HepG2 (cell line): ENCODE measurements around the gene NKX1-1. TPM values are rescaled to one million over a fixed set of nuclear protein-coding genes. Genes with fewer than 3 reads are reported as not detected.

Experiments
- FOXA1 ChIP-seq, 2 experiments: fragments of 450-650 bp in 1 of 2; sonication (generic) in 1 of 2; formaldehyde crosslinking in 1 of 2; IDR thresholded peaks; 2 replicates each; pipeline versions ENCODE4 v1.4.0 to v1.6.1; 2016 to 2020; ENCODE audit warnings: missing genetic modification reagents in 1 of 2
- FOXP4 ChIP-seq: sonication (generic); formaldehyde crosslinking; IDR thresholded peaks from 2 replicates; pipeline ENCODE4 v1.4.0; 2020; ENCODE audit warnings: missing genetic modification reagents
- HES4 ChIP-seq: sonication (generic); formaldehyde crosslinking; IDR thresholded peaks from 2 replicates; pipeline ENCODE4 v1.9.0; 2021; ENCODE audit warnings: mild to moderate bottlenecking, missing genetic modification reagents, borderline replicate concordance
- HMG20B ChIP-seq: conservative IDR thresholded peaks from 2 replicates; pipeline ENCODE4 v1.6.1; 2016; ENCODE audit warnings: missing genetic modification reagents, missing compliant biosample characterization
- HNRNPH1 ChIP-seq: fragments of 200-400 bp; formaldehyde crosslinking; optimal IDR thresholded peaks from 2 replicates; pipeline ENCODE3; 2017; ENCODE audit warnings: mild to moderate bottlenecking, low read depth, low read length
- HOXA7 ChIP-seq: sonication (generic); formaldehyde crosslinking; IDR thresholded peaks from 2 replicates; pipeline ENCODE4 v1.8.1; 2022; ENCODE audit warnings: mild to moderate bottlenecking, missing genetic modification reagents, moderate library complexity
- KMT2B ChIP-seq: IDR thresholded peaks from 2 replicates; pipeline ENCODE4 v1.6.1; 2016; ENCODE audit warnings: missing genetic modification reagents, missing compliant biosample characterization
- MAFF ChIP-seq: IDR thresholded peaks from 2 replicates; pipeline ENCODE4 v1.6.1; 2011; ENCODE audit warnings: low read depth, low read length, improper control_type of control experiment
- MXD3 ChIP-seq: IDR thresholded peaks from 2 replicates; pipeline ENCODE4 v1.6.1; 2016; ENCODE audit warnings: mild to moderate bottlenecking, missing biosample characterization, missing genetic modification reagents
- NR2F1 ChIP-seq, 2 experiments: fragments of 450-650 bp in 1 of 2; formaldehyde crosslinking in 1 of 2; IDR thresholded peaks; 2 replicates each; pipeline versions ENCODE4 v1.5.0 to v1.6.1; 2016 to 2020; ENCODE audit warnings: mild to moderate bottlenecking in 1 of 2, missing compliant biosample characterization in 1 of 2, missing genetic modification reagents in 1 of 2, moderate library complexity in 1 of 2
- PHF20 ChIP-seq: sonication (generic); formaldehyde crosslinking; IDR thresholded peaks from 2 replicates; pipeline ENCODE4 v1.5.0; 2020; ENCODE audit warnings: mild to moderate bottlenecking, missing genetic modification reagents
- REPIN1 ChIP-seq: sonication (generic); formaldehyde crosslinking; IDR thresholded peaks from 2 replicates; pipeline ENCODE4 v1.8.0; 2022; ENCODE audit warnings: missing genetic modification reagents, low read depth, mild to moderate bottlenecking, borderline replicate concordance
- SIN3B ChIP-seq: fragments of 150-350 bp; IDR thresholded peaks from 2 replicates; pipeline ENCODE4 v1.6.1; 2014; ENCODE audit warnings: low read length
- SP5 ChIP-seq: IDR thresholded peaks from 2 replicates; pipeline ENCODE4 v1.6.1; 2016; ENCODE audit warnings: low read depth, borderline replicate concordance
- ZBTB34 ChIP-seq: sonication (generic); formaldehyde crosslinking; IDR thresholded peaks from 2 replicates; pipeline ENCODE4 v1.8.0; 2022; ENCODE audit warnings: mild to moderate bottlenecking, missing genetic modification reagents
- ZNF121 ChIP-seq: sonication (generic); formaldehyde crosslinking; IDR thresholded peaks from 2 replicates; pipeline ENCODE4 v1.5.0; 2020; ENCODE audit warnings: mild to moderate bottlenecking, missing genetic modification reagents
- ZNF335 ChIP-seq: sonication (generic); formaldehyde crosslinking; IDR thresholded peaks from 2 replicates; pipeline ENCODE4 v1.4.0; 2020; ENCODE audit warnings: missing genetic modification reagents
- ZNF543 ChIP-seq: sonication (generic); formaldehyde crosslinking; IDR thresholded peaks from 2 replicates; pipeline ENCODE4 v1.4.0; 2020; ENCODE audit warnings: mild to moderate bottlenecking, missing genetic modification reagents
- ZNF567 ChIP-seq: sonication (generic); formaldehyde crosslinking; IDR thresholded peaks from 2 replicates; pipeline ENCODE4 v1.8.1; 2023; ENCODE audit warnings: mild to moderate bottlenecking, missing genetic modification reagents, borderline replicate concordance
- ZNF652 ChIP-seq: IDR thresholded peaks from 2 replicates; pipeline ENCODE4 v1.6.1; 2016; ENCODE audit warnings: low read depth, borderline replicate concordance
- ZNF766 ChIP-seq: sonication (generic); formaldehyde crosslinking; IDR thresholded peaks from 2 replicates; pipeline ENCODE4 v1.5.0; 2020; ENCODE audit warnings: missing genetic modification reagents, borderline replicate concordance
- ZNF879 ChIP-seq: sonication (generic); formaldehyde crosslinking; IDR thresholded peaks from 2 replicates; pipeline ENCODE4 v1.8.1; 2023; ENCODE audit warnings: missing genetic modification reagents
- ZSCAN25 ChIP-seq: sonication (generic); formaldehyde crosslinking; IDR thresholded peaks from 2 replicates; pipeline ENCODE4 v1.8.0; 2022; ENCODE audit warnings: mild to moderate bottlenecking, missing genetic modification reagents
- polyA plus RNA-seq, 8 experiments: library from polyadenylated mRNA; depleted of rRNA in 3 of 8; stranded (reverse) in 7 of 8; unstranded in 1 of 8; fragments of >200 nt; fragmentation: Illumina TruSeq in 4 of 8; extraction: Trizol in 4 of 8; gene quantifications; 2 replicates each; pipeline versions ENCODE4 v1.2.1 to v1.2.3, GENCODE V29; 2011 to 2016; ENCODE audit warnings: low read depth in 4 of 8, missing spikeins in 1 of 8, mixed read lengths in 1 of 8; ENCODE audit not compliant: insufficient read depth in 1 of 8
- total RNA-seq, 5 experiments: library from RNA; depleted of rRNA; stranded (reverse); fragments of >200 nt; fragmentation: Illumina TruSeq; extraction: Trizol; gene quantifications; 2 replicates each; pipeline ENCODE4 v1.2.3, GENCODE V29; 2016; ENCODE audit warnings: low read depth in 1 of 5
- TF ChIP-seq, protein P1 (sequence below): sonication (generic); formaldehyde crosslinking; IDR thresholded peaks from 2 replicates; pipeline ENCODE4 v1.4.0; 2020; ENCODE audit warnings: missing genetic modification reagents, borderline replicate concordance

NKX1-1 gene
- total and polyA plus RNA-seq, 2 of the 13 experiments (the other 11 are each of a cell fraction or from before 2014, with no cell fraction given) = not detected

- peak; percentile 100 for TF ChIP-seq ZNF543
- TF ChIP-seq HMG20B = peak; percentile 99
- TF ChIP-seq FOXA1 (IDR thresholded peaks at IDR 0.05) = no peak
- TF ChIP-seq FOXA1 (CRISPR knock-in tag; IDR thresholded peaks at IDR 0.05) = peak; percentile 90
- peak; percentile 71 for TF ChIP-seq ZNF652 (CRISPR knock-in tag)
- peak; percentile 100 for TF ChIP-seq REPIN1 (CRISPR knock-in tag)
- TF ChIP-seq NR2F1 (CRISPR knock-in tag; IDR thresholded peaks at IDR 0.05) = peak; percentile 23 to 90; a peak in 2 of 4 replicates
- TF ChIP-seq ZNF567 (CRISPR knock-in tag) = peak; percentile 99
- peak; percentile 100 for TF ChIP-seq HES4 (CRISPR knock-in tag)
- TF ChIP-seq ZNF121 (CRISPR knock-in tag) = peak; percentile 93
- no peak for TF ChIP-seq MAFF
- TF ChIP-seq KMT2B (CRISPR knock-in tag) = peak; percentile 99
- peak; percentile 96 for TF ChIP-seq ZBTB34 (CRISPR knock-in tag)
- TF ChIP-seq ZNF879 (CRISPR knock-in tag) = peak; percentile 100
- 0 out of 2 replicates have a peak, but pooled peaks have one; percentile 56 for TF ChIP-seq SIN3B
- TF ChIP-seq SP5 (CRISPR knock-in tag) = peak; percentile 89
- peak; percentile 100 for TF ChIP-seq MXD3
- TF ChIP-seq, protein P1, sequence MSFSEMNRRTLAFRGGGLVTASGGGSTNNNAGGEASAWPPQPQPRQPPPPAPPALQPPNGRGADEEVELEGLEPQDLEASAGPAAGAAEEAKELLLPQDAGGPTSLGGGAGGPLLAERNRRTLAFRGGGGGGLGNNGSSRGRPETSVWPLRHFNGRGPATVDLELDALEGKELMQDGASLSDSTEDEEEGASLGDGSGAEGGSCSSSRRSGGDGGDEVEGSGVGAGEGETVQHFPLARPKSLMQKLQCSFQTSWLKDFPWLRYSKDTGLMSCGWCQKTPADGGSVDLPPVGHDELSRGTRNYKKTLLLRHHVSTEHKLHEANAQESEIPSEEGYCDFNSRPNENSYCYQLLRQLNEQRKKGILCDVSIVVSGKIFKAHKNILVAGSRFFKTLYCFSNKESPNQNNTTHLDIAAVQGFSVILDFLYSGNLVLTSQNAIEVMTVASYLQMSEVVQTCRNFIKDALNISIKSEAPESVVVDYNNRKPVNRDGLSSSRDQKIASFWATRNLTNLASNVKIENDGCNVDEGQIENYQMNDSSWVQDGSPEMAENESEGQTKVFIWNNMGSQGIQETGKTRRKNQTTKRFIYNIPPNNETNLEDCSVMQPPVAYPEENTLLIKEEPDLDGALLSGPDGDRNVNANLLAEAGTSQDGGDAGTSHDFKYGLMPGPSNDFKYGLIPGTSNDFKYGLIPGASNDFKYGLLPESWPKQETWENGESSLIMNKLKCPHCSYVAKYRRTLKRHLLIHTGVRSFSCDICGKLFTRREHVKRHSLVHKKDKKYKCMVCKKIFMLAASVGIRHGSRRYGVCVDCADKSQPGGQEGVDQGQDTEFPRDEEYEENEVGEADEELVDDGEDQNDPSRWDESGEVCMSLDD (CRISPR knock-in tag) = peak; percentile 100
- TF ChIP-seq FOXP4 (CRISPR knock-in tag) = peak; percentile 93
- no peak for TF ChIP-seq HNRNPH1
- peak; percentile 100 for TF ChIP-seq HOXA7 (CRISPR knock-in tag)
- TF ChIP-seq ZNF335 (CRISPR knock-in tag) = peak; percentile 97
- TF ChIP-seq ZNF766 (CRISPR knock-in tag) = peak; percentile 100
- peak; percentile 91 for TF ChIP-seq PHF20
- TF ChIP-seq ZSCAN25 = peak; percentile 98
These were observed 4.5 kb upstream of the NKX1-1 start (continued) for GRCh38 chr4:1410491-1411325.
